Stimulated activated CD4-positive, alpha-beta T cell treated with anti-CD3 and anti-CD28 coated beads, Interleukin-4, amount 100 ng/mL, for 4 hours (primary cell): Measurements from ENCODE around the gene ZNF692.
"Not testable (repeated sequence)": the region's sequence is repeated elsewhere in the genome, so short reads cannot be mapped to it uniquely, and the experiment has no call there.

Experiments
- DNase-seq, 2 experiments: peaks; one replicate each; pipeline ENCODE4 v3.0.0-alpha.2; 2020

ZNF692 gene, protein sequence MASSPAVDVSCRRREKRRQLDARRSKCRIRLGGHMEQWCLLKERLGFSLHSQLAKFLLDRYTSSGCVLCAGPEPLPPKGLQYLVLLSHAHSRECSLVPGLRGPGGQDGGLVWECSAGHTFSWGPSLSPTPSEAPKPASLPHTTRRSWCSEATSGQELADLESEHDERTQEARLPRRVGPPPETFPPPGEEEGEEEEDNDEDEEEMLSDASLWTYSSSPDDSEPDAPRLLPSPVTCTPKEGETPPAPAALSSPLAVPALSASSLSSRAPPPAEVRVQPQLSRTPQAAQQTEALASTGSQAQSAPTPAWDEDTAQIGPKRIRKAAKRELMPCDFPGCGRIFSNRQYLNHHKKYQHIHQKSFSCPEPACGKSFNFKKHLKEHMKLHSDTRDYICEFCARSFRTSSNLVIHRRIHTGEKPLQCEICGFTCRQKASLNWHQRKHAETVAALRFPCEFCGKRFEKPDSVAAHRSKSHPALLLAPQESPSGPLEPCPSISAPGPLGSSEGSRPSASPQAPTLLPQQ

DNA sequence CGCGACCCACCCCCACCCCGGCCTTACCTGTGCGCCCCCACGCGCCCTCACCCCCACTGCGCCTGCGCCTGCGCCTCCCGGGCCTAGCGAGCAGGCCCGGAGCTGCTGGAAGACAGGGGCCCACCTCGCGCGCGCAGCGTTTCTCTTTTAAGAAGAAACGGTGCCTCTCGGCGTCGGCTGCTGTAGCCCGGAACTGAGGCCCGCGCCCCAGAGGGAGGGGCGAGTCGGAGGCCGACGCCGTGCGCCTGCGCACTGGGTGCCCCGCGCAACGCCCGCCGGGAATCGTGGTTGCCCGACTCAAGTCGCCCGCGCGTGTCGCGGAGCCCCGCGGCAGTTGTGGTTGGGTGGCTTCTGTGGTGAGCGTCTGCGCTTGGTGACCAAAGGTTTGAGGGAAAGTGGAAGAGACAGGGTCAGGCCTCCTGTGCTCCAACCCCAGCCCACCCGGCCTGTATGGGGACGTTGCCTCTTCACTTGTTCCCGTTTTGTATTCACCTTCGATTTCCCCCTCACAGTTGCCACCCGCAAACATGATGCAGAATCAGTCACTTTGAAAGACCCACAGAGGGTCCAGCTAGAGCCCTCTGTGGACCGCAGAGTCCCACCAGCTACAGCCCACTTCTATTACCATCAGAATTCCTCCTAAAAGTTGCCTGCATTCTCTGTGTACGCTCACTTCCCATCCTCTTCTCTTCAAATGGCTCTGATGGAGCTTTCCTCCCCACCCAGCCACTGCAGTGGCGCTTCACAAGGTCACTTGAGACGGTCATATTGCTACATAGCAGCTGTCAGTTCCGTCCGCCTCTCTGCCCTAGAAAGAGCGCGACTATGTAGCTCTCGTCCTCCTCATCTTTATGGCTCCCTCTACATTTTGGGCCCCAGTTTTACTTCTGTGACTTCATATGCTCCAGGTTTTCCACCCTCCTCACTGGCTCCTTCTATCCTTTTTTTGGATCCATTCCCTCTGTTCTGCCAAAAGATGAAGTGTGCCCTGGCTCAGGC is at the start of gene ZNF692:
TSS of gene ZNF692 (minus strand) at position 195 of the 999 bp plus-strand sequence. CDS start 776 bp downstream, outside the sequence.
- peak; percentile 94 to 98 for DNase-seq

DNA sequence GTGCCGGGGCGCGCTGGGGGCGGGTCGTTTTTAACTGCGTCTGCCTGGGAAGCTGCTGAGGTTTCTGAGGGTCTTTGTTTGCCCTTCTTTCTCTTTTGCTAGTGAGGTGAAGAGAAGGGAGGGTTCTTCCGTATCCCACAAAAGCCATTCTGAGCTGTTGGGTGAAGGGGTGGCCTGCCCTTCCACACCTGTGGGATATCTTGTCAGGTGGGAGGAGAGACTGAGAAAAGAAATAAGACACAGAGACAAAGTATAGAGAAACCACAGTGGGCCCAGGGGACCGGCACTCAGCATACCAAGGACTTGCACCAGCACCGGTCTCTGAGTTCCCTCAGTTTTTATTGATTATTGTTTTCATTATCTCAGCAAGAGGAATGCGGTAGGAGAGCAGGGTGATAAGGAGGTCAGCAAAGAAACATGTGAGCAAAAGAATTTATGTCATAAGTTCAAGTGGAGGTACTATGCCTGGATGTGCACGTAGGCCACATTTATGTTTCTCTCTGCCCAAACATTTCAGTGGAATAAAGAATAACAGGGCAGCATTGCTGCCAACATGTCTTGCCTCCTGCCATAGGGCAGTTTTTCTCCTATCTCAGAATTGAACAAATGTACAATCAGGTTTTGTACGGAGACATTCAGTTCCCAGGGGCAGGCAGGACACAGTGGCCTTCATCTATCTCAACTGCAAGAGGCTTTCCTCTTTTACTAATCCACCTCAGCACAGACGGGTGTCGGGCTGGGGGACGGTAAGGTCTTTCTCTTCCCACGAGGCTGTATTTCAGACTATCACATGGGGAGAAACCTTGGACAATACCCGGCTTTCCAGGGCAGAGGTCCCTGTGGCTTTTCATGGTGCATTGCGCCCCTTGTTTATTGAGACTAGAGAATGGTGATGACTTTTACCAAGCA is 48.1 kb upstream of the ZNF692 start:
- DNase-seq, result no peak

DNA sequence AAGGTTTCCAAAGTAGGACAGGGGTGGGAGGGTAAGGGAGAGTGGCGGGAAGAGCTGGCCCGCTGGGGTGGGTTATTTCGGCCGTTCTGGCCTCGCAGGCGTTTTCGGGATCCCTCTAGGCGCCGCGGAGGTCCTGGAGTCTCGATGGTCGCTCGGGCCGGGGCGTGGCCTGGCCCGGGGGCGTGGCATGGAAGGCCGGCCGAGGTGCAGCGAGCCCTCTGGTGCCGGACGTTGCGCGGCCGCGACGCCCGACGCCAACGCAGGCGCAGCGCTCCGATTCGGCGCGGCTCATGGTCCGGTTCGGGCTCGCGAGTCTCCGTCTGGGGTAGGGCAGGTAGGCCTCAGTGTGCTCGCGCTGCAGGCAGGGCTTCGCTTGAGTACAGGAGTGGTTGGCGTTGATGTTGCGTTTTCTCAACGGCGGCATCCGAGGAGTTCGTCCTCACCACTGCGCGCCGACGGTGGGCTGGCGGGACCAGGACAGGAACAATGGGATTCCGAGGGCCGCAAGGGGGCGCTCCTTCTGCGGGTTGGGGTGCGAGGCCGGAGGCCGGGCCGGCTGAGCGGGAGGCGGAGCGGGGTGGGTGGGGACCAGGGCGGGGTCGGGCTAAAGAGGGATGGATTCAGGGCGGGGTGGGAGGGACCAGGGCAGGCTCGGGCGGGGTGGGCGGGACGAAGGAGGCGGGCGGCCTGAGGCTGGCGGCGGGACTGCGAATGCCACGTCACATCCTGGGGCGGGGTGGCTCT is 47.3 kb upstream of the ZNF692 start, which contains the start of gene PGBD2:
TSS of gene PGBD2 (plus strand) at position 227 of the 744 bp plus-strand sequence. CDS start 7,628 bp downstream, outside the sequence.
- peak; percentile 89 to 97 for DNase-seq

DNA sequence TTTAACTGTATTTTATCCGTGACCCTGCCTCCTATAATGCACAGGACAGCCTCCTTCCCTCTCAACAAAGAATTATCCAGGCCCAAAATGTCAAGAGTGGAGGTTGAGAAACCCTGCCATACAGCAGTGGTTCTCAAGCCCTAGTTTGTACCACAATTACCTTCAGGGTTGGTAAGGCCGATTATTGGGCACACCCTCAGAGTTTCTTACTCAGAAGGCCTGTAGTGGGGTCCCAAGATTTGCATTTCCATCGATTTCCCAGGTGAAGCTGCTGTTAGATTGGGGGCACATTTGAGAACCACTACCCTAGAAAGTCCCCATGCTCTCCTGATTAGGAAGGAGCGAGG is 46.8 kb upstream of the ZNF692 start:
- no peak for DNase-seq

DNA sequence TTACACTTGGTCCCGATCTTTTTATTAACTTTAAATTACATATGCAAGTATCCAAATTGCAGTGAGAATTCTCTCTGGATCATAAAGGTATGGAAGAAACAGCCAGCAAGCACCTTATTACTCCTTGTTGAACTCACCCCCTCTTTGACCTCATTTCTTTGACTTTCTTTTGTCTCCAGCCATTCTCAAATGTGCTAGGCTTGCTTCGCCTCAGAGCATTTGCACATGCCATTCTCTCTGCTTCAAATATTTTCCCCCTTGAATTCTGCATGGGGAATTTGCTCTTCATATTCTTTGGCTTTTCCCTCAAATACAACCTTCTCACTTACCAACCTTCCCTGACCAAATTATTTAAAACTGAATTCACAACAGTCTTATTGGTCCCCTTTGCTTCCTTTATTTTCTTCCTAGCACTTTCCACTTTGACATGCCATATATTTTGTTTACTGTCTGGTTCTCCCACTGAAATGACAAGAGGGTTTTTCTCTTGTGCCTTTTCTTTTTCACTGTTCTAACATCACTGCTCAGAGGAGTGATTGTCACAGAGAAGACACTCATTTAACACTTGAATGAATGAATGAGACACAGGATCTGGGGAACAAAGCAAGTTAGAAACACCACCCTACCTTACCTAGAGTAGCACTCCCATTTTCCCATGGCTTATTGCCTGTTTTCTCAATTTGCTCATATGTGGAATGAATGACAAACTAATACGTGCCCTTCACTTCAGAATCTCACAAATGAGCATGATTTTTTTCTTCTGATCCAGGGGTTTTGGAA is 45.7 kb upstream of the ZNF692 start:
- DNase-seq, result no peak

DNA sequence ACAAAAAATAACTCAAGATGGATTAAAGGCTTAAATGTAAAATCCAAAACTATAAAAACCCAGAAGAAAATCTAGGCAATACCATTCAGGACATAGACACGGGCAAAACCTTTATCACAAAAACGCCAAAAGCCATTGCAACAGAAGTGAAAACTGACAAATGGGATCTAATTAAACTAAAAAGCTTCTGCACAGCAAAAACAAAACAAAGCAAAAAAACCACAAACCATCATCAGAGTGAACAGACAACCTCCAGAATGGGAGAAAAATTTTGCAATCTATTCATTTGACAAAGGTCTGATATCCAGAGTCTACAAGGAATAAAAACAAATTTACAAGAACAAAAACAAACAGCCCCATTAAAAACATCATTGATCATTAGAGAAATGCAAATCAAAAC is 42.7 kb upstream of the ZNF692 start:
- DNase-seq, result no peak

DNA sequence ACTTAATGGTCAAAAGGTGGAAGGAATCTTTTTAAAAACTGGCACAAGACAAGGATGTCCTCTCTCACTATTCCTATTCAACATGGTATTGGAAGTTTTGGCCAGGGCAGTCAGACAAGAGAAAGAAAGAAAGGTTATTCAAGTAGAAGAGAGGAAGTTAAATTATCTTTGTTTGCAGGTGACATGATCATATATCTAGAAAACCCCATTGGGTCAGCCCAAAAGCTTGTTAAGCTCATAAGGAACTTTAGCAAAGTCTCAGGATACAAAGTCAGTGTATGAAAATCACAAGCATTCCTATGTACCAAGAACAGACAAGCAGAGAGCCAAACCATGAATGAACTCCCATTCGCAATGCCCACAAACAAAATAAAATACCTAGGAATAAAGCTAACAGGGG is 41.8 kb upstream of the ZNF692 start:
- DNase-seq, result no peak

DNA sequence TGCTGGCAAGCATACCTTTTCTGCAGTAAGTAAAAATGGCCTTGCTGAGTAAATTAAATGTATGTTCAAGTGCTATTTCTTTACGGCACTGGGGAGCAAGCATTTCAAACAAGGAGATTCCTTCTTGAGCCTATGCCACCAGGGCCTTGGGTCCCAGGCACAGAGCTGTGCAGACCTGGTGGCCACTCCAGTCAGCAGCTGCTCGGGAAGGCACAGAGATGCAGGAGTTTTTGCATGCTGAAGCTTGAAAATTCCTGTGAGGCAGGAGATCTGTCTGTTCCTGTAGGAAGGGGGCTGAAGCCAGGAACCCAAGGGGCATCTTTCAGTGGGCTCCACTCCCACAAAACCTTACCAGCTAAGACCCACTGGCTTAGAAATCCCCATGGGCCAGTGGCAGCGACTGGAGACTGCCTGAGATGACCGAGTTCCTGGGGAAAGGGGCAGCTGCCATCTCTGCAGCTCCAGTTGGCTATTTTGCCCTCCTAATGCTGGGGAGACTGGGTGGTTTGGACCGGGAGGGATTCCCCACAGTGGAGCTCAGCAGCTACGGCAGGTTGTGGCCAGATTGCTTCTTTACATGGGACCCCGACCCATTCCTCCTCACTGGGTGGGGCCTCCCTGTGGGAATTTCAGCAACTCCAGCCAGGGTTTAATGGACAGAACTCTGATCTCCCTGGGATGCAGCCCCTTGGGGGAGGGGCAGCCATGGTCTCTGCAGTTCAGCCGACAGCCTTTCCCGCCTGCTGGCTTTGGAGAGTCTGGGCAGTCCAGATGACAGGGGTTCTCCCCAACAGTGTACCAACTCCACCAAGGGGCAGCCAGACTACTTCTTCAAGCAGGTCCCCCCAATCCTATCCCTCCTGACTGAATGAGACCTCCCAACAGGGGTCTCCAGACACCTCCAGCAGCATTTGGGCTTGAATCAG is 38.8 kb upstream of the ZNF692 start:
- DNase-seq, result no peak

DNA sequence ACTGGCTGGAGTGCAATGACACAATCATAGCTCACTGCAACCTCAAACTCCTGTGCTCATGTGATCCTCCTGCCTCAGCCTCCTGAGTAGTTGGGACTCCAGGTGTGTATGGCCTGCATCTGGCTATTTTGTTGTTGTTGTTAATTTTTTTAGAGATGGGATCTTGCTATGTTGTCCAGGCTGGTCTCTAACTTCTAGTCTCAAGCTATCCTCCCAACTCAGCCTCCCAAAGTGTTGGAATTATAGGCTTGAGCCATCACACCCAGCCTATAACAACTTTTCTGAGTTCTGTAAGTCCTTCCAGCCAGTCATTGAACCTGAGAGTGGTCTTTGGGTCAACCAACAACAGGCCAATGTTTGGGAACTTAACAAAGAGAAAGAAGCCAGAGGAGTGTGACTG is 36.0 kb upstream of the ZNF692 start:
- DNase-seq, result no peak

DNA sequence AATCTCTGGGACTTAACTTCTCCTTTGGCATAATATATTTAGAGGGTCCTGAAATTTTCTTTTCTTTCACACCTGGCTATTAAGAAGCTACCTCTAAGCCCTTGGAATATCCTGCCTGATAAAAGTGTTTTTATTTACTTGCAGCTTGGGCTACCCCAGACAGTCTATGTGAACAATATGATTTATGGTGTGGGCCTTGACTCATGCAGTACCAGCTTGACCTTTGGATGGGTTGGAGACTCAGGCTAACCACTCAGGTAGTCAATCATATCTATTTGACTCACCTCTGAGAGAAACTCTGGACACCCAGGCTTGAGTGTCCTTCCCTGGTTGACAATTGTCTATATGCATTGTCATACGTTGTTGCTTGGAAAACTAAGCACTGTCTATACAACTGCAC is 33.7 kb upstream of the ZNF692 start:
- DNase-seq, result no peak

DNA sequence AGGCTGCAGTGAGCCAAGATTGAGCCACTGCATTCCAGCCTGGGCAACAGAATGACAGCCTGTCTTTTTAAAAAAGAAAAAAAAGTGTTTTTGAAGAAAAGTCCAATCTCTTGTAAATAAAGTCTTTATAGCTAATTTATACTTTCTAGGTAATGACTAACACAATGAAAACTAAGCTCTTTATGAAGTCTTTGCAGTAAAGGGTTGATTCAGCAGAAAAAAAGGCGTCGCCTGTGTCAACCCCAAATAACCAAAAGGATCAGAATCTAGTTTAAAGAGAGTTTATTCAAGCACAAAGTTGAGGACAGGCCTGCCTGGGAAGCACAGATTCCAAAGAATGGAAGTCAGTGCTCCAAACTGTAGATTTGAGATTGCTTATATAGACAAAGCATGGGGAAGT is 32.9 kb upstream of the ZNF692 start:
- DNase-seq, result no peak

DNA sequence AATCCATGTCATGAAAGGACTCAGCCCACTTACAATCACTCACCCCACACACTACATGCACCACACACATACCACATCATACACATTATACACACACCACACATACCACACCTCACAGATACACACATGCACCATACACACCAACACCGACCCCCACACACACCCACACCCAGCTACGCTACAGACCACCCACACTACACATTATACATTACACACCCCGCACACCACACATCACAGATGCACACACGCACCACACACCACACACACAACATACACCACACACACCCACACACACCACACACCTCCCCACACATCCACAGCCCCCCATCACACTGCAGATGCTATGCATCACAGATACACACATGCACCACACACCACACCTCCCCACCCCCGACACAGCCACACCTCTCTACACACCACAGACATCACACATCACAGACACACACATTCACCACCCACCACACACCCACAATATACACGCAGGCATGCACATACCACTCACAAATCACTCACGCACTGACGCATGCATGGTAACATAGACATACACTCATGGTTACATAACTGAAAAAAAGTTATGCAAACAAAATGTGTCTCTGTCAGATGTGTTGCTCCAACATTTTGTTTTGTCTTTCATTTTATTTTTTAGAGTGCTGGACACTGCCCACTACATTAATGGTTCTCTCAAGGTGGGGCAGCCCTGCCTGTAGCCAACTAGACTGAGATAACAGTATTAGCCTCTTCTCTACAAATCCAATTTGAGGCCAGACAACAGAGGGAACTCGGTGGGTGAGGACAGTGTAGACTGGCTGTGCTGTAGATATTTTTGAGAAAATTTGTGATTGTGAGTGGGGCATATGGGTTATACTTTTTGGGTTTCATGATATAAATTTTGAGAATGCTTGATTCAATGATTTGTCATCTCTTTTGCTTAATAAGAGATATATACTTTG is 31.9 kb upstream of the ZNF692 start:
- DNase-seq, result no peak

DNA sequence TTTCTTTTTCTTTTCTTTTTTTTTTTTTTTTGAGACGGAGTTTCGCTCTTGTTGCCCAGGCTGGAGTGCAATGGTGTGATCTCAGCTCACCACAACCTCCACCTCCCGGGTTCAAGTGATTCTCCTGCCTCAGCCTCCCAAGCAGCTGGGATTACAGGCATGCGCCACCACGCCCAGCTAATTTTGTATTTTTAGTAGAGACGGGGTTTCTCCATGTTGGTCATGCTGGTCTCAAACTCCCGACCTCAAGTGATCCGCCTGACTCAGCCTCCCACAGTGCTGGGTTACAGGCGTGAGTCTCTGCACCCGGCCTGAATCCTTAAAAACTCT is 31.0 kb upstream of the ZNF692 start:
- DNase-seq, result not testable (repeated sequence)

DNA sequence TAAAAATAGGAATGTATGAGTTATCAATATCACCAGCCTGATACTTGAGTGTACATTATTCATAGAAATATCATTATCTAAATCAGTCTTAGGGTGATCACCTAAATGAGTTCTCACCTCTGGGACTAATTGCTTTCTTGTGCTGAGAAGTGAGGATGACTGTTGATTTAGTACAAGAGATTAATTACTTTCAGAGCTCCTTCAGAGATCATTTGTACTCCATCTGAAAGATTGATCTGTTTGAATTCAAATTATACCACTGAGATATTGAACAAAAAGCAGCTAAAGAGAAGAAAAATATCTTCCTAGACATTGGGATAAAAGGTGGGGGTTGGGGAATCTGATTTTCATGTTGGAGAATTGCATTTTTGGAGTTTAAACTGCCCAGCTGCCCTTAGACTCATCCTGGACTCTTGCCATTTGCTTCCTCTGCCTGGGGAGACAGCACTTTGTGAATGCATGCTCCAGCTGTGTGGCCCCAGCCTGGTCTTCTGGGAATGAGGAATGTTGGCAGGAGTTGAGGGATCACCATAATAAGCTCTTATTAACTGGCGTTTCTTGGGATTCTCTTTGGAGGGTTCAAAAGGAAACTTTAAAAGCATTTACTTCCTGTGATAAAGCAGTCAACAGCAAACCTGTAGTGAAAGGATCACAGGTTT is 27.5 kb upstream of the ZNF692 start:
- DNase-seq, result no peak

DNA sequence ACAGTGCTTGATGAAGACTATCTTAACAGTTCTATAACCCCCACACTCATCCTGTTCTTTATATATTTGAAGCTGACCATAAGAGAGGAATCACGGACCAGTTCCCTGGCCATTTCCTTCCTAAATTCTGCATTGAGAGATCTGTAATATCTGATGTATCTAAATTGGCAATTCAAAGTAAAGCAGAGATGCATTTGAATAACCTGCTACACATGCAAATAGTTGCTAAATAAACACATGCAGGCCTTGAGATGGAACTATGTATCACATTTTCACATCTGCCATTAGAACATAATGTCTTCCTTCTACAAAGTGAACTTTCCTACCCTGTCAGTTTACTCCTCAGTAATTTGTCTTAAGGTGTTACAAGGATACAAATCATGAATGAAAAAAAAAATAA is 26.8 kb upstream of the ZNF692 start:
- DNase-seq, result no peak

DNA sequence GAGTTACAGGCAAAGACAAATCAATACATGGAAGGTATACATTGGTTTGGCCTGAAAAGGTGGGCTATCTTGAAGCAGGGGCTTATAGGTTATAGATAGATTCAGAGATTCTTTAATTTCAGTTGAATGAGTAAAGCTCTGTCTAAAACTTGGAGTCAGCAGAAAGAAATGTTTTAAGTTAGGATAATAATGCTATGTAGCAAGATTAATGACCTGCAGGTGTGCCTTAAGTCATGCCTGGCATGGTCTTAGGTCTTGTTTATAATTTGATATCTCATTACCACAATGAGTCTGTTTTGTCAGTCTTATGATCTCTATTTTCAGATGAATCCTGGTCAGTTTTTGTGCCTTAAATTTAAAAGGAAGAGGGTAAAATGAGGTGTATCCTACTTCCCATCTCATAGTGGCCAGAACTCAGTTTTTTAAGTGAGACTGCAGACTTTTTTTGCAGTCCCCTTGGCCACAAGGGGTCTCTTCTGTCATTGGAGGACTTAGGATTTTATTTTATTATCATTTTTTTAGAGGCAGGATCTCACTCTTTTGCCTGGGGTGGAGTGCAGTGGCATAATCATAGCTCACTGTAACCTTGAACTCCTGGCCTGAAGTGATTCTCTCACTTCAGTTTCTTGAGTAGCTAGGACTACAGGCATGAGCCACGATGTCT is 25.9 kb upstream of the ZNF692 start:
- no peak for DNase-seq

DNA sequence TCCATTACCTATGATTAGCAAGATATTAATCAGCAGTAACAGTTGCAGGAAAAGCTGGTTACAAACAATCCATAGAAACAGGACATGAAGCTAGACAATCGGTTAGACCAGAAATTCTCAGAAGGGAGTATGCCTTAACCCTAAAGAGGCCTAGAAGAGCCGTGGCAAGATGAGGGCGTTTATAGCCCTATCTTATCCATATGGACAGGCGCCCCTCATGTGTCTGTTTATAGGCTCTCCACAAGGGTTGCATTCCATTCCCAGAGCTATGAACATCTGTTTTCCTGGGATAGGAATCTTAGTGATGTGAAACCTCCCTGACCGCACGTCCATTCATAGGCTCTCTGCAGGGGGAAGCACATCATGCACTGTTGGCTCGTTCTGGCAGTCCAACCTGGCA is 23.5 kb upstream of the ZNF692 start:
- not testable (repeated sequence) for DNase-seq
